ENCODE measurements around the gene IFI44.

IFI44 gene

DNA sequence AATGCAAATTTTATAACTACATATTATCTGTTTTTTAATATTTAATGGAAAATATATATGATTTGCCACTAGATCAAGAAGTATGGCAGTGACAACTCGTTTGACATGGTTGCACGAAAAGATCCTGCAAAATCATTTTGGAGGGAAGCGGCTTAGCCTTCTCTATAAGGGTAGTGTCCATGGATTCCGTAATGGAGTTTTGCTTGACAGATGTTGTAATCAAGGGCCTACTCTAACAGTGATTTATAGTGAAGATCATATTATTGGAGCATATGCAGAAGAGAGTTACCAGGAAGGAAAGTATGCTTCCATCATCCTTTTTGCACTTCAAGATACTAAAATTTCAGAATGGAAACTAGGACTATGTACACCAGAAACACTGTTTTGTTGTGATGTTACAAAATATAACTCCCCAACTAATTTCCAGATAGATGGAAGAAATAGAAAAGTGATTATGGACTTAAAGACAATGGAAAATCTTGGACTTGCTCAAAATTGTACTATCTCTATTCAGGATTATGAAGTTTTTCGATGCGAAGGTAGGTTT is 556 bp downstream of the IFI44 start:
- TF ChIP-seq, protein P1, sequence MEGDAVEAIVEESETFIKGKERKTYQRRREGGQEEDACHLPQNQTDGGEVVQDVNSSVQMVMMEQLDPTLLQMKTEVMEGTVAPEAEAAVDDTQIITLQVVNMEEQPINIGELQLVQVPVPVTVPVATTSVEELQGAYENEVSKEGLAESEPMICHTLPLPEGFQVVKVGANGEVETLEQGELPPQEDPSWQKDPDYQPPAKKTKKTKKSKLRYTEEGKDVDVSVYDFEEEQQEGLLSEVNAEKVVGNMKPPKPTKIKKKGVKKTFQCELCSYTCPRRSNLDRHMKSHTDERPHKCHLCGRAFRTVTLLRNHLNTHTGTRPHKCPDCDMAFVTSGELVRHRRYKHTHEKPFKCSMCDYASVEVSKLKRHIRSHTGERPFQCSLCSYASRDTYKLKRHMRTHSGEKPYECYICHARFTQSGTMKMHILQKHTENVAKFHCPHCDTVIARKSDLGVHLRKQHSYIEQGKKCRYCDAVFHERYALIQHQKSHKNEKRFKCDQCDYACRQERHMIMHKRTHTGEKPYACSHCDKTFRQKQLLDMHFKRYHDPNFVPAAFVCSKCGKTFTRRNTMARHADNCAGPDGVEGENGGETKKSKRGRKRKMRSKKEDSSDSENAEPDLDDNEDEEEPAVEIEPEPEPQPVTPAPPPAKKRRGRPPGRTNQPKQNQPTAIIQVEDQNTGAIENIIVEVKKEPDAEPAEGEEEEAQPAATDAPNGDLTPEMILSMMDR (IDR thresholded peaks at IDR 0.05; ENCODE audit: low read depth, low read length, missing control alignments): no peak
- H3K4me3 ChIP-seq (ENCODE audit: low read depth, low read length): peak overlapping the region; percentile 78
- no peak for DNase-seq (ENCODE audit: low read depth)

DNA sequence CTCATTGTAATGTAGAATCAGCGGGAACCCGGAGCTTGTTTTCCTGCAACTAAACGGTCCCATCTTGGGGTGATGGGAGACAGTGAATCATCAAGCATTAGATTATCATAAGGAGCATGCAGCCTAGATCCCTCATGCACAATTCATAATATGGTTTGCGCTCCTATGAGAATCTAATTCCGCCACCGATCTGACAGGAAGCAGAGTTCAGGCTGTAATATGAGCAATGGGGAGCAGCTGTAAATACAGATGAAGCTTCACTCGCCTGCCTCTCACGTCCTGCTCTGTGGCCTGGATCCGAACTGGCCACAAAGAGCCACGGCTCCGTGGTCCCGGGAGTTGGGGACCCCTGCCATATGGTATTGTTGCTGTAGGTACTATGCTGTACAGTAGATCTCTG is 1.6 kb downstream of the IFI44 start:
- peak overlapping the region; percentile 78 for H3K4me3 ChIP-seq (ENCODE audit: low read depth, low read length)

DNA sequence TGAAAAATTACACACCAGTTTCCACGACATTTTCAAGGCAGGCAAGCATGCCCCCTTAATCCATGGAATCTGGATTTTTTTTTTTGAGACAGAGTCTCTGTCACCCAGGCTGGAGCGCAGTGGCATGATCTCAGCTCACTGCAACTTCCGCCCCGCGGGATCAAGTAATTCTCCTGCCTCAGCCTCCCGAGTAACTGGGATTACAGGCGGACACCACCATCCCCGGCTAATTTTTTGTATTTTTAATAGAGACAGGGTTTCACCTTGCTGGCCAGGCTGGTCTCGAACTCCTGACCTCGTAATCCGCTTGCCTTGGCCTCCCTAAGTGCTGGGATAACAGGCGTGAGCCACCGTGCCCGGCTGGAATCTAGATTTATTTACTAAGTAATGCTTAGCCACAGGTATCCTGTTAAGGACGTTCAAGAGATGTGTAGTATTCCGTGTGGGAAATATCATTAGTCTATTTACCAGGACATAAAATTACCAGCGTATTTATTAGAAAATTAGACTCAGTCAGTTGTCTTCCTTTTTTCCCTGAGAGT is 2.5 kb downstream of the IFI44 start:
- peak overlapping the region; percentile 78 for H3K4me3 ChIP-seq (ENCODE audit: low read depth, low read length)
- TF ChIP-seq, protein P1 (IDR thresholded peaks at IDR 0.05; ENCODE audit: low read depth, low read length, missing control alignments): no peak

More for the DNA sequence above, 1.6 kb downstream of the IFI44 start:
- no peak for DNase-seq (ENCODE audit: low read depth)
- TF ChIP-seq, protein P1 (IDR thresholded peaks at IDR 0.05; ENCODE audit: low read depth, low read length, missing control alignments): no peak

DNA sequence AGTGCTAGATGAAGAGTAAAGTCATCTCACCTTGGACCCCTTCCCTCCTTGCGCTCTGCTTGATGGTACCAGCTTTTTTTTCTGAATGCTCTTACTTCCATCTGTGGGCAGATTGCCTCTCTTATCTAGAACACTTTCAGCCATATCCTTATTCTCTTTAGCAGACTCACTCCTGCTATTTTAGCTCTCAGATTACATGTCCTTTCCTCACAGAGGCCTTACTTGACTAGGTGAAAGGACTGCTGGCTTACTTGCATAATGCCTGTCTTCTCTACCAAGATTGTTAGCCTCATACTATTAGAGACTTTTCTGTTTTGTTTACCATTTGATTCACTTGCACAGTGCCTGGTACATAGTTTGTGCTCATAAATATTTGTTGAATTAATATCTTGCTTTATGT is 9.3 kb downstream of the IFI44 start:
- H3K4me3 ChIP-seq (ENCODE audit: low read depth, low read length): no peak overlapping the region
- TF ChIP-seq, protein P1 (IDR thresholded peaks at IDR 0.05; ENCODE audit: low read depth, low read length, missing control alignments): no peak
- DNase-seq (ENCODE audit: low read depth): no peak

More for the DNA sequence above, 2.5 kb downstream of the IFI44 start:
- DNase-seq (ENCODE audit: low read depth): no peak

DNA sequence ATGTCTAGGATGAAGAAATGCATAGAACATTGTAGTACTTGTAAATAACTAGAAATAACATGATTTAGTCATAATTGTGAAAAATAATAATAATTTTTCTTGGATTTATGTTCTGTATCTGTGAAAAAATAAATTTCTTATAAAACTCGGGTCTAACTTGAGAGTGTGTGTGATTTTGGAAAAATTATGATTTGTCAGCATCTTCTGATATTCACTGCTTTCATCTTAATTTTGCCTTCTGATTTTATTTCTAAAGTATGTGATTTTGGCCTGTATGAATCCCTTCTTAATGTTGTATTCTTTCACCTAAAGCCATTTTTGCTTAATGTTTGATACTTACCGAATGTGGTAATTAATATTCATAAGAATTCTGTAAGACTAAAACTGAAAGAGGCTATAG is 14.3 kb downstream of the IFI44 start:
- DNase-seq (ENCODE audit: low read depth): no peak
- no peak overlapping the region for H3K4me3 ChIP-seq (ENCODE audit: low read depth, low read length)
- TF ChIP-seq, protein P1 (IDR thresholded peaks at IDR 0.05; ENCODE audit: low read depth, low read length, missing control alignments): no peak

DNA sequence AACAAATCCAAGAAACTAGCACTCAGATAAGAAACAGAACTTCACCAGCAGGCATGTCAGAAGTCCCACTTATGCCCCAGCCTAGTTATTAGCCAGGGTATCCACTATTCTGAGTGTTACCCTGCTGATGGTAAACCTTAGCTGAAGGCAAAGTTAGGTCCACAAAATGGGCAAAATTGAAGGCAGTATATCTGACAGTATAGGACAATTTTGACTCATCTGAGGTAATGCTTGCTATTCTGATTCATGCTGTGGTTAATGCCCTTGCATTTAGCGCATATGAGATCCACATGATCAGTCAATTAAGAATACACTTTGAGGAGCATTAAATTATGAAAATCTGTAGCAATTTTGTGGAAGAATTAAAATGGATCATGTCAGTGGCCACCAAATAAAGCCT is 15.1 kb downstream of the IFI44 start:
- no peak for DNase-seq (ENCODE audit: low read depth)
- H3K4me3 ChIP-seq (ENCODE audit: low read depth, low read length): no peak overlapping the region
- TF ChIP-seq, protein P1 (IDR thresholded peaks at IDR 0.05; ENCODE audit: low read depth, low read length, missing control alignments): no peak

DNA sequence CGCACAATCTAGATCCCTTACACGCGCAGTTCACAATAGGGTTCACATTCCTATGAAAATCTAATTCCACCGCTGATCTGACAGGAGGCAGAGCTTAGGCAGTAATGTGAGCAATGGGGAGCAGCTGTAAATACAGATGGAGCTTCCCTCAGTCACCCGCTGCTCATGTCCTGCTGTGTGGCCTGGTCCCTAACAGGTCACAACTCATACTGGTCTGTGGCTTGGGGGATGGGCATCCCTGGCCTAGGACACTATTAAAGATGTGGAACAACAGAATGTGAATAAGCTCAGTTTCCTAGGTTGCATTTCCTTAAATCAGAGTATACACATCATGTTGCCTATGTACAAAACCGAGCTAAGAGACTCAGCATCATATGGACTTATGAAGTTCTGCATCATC is 16.2 kb downstream of the IFI44 start:
- H3K4me3 ChIP-seq (ENCODE audit: low read depth, low read length): no peak overlapping the region
- TF ChIP-seq, protein P1 (IDR thresholded peaks at IDR 0.05; ENCODE audit: low read depth, low read length, missing control alignments): no peak
- no peak for DNase-seq (ENCODE audit: low read depth)
